ENCODE measurements around the gene GLP2R. TPM values are rescaled to one million over a fixed set of nuclear protein-coding genes. Genes with fewer than 3 reads are reported as not detected.

GLP2R gene
- total and polyA plus RNA-seq, 2 of the 13 experiments (the other 11 are each of a cell fraction or from before 2014, with no cell fraction given): 0.65 to 1.4 TPM

DNA sequence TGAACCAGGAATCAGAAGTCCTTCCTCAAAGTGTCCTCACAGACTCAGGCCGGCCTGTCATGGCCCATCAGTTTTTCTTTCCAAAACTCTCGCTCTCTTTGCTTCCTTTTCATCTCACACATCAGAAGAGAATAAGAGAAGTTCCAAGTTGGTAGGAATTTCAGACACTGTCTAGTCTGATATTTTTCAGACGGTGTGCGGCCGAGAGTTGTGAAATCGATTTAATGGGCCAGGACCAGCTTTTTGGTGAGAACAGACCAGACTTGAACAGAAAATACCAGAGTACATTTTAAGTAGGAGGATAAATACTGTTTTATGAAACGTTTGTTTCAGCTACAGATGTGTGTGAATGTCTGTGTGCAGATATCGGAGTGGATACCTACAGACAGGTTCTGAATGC lies 104.1 kb downstream of the GLP2R start (continued):
- TF ChIP-seq, protein P1, sequence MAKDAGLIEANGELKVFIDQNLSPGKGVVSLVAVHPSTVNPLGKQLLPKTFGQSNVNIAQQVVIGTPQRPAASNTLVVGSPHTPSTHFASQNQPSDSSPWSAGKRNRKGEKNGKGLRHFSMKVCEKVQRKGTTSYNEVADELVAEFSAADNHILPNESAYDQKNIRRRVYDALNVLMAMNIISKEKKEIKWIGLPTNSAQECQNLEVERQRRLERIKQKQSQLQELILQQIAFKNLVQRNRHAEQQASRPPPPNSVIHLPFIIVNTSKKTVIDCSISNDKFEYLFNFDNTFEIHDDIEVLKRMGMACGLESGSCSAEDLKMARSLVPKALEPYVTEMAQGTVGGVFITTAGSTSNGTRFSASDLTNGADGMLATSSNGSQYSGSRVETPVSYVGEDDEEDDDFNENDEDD (CRISPR knock-in tag; IDR thresholded peaks at IDR 0.05; ENCODE audit: borderline replicate concordance): no peak
- TF ChIP-seq PRMT3 (CRISPR knock-in tag; IDR thresholded peaks at IDR 0.05; ENCODE audit: borderline replicate concordance, low read depth) (no peak), RFX3 (CRISPR knock-in tag; IDR thresholded peaks at IDR 0.05) (no peak), HOXA3 (CRISPR knock-in tag; IDR thresholded peaks at IDR 0.05) (no peak), XRCC5 (optimal IDR thresholded peaks at IDR 0.05; ENCODE audit: low read length) (no peak), SOX5 (CRISPR knock-in tag; IDR thresholded peaks at IDR 0.05; ENCODE audit: borderline replicate concordance) (no peak), SIN3B (IDR thresholded peaks at IDR 0.05; ENCODE audit: low read length) (no peak), ZNF142 (CRISPR knock-in tag; IDR thresholded peaks at IDR 0.05) (no peak), KLF9 (CRISPR knock-in tag; IDR thresholded peaks at IDR 0.05; ENCODE audit: low read depth) (no peak), ZNF44 (CRISPR knock-in tag; IDR thresholded peaks at IDR 0.05) (no peak)
